K562 (cell line): ENCODE results near the gene HMX3. TPM values are rescaled to one million over a fixed set of nuclear protein-coding genes. Genes with fewer than 3 reads are reported as not detected.

Experiments used
- CREM ChIP-seq: IDR thresholded peaks from 2 replicates; pipeline ENCODE4 v1.6.1; 2014; ENCODE audit warnings: antibody characterized with exemption, low read depth
- HDAC3 ChIP-seq: fragments of 450-650 bp; IDR thresholded peaks from 2 replicates; pipeline ENCODE4 v1.6.1; 2018; ENCODE audit warnings: borderline replicate concordance, mild to moderate bottlenecking, moderate library complexity; ENCODE audit not compliant: partially characterized antibody
- MEIS2 ChIP-seq: fragments of 450-650 bp; IDR thresholded peaks from 2 replicates; pipeline ENCODE4 v1.6.1; 2014; ENCODE audit warnings: mild to moderate bottlenecking; ENCODE audit not compliant: partially characterized antibody
- MYC ChIP-seq, 2 experiments: fragments of 250-450 bp in 1 of 2; sonication (Bioruptor Pico) in 1 of 2; IDR thresholded peaks; 2 replicates each; pipeline versions ENCODE4 v1.5.1 to v1.6.1; 2012 to 2021; ENCODE audit warnings: low read depth in 2 of 2, borderline replicate concordance in 1 of 2, improper control_type of control experiment in 1 of 2, low read length in 1 of 2, mild to moderate bottlenecking in 1 of 2, moderate library complexity in 1 of 2
- RFX1 ChIP-seq: fragments of 450-650 bp; IDR thresholded peaks from 2 replicates; pipeline ENCODE4 v1.6.1; 2016; ENCODE audit warnings: mild to moderate bottlenecking, moderate library complexity
- SIN3A ChIP-seq, 2 experiments: fragments of 150-350 bp in 1 of 2; IDR thresholded peaks; 2 replicates each; pipeline ENCODE4 v1.6.1; 2011 to 2016; ENCODE audit warnings: borderline replicate concordance in 2 of 2, low read depth in 2 of 2, low read length in 2 of 2, mild to moderate bottlenecking in 2 of 2, moderate library complexity in 2 of 2; ENCODE audit not compliant: control insufficient read depth in 1 of 2
- STAG1 ChIP-seq: sonication (generic); formaldehyde crosslinking; IDR thresholded peaks from 2 replicates; pipeline ENCODE4 v1.5.0; 2020; ENCODE audit warnings: missing genetic modification reagents, borderline replicate concordance
- ZBTB7A ChIP-seq: IDR thresholded peaks from 2 replicates; pipeline ENCODE4 v1.6.1; 2011; ENCODE audit warnings: low read depth, mild to moderate bottlenecking, low read length, moderate library complexity, borderline replicate concordance; ENCODE audit not compliant: control insufficient read depth
- ZFX ChIP-seq: sonication (generic); formaldehyde crosslinking; IDR thresholded peaks from 2 replicates; pipeline ENCODE4 v1.8.0; 2022; ENCODE audit warnings: mild to moderate bottlenecking, missing genetic modification reagents, moderate library complexity
- ZNF24 ChIP-seq: fragments of 450-650 bp; IDR thresholded peaks from 2 replicates; pipeline ENCODE4 v1.6.1; 2016
- ZNF253 ChIP-seq: fragments of 250-450 bp; sonication (Bioruptor Pico); conservative IDR thresholded peaks from 2 replicates; pipeline ENCODE4 v1.6.1; 2021; ENCODE audit warnings: mild to moderate bottlenecking
- polyA plus RNA-seq, 8 experiments: library from polyadenylated mRNA; depleted of rRNA in 4 of 8; stranded (reverse) in 5 of 8; unstranded in 3 of 8; fragments of >200 nt; fragmentation: Nextera tagmentation in 2 of 8; fragmentation: Illumina TruSeq in 1 of 8; extraction: Ambion mirVana in 2 of 8; extraction: Trizol in 1 of 8; gene quantifications; 2 replicates each; pipeline versions ENCODE4 v1.2.1 to v1.2.3, GENCODE V29; 2011 to 2014; ENCODE audit warnings: inconsistent platforms in 1 of 8, missing spikeins in 1 of 8
- total RNA-seq, 7 experiments: library from RNA; depleted of rRNA in 6 of 7; stranded (reverse); fragments of >200 nt in 6 of 7; fragmentation: Illumina TruSeq in 2 of 7; extraction: Trizol in 2 of 7; gene quantifications; 2 replicates each; pipeline versions ENCODE4 v1.2.1 to v1.2.3, GENCODE V29; 2011 to 2021; ENCODE audit warnings: low replicate concordance in 1 of 7
- TF ChIP-seq, protein P1 (sequence below), 2 experiments: fragments of 450-650 bp; conservative IDR thresholded peaks; 2 replicates each; pipeline ENCODE4 v1.6.1; 2017; ENCODE audit warnings: mild to moderate bottlenecking in 2 of 2, moderate library complexity in 2 of 2

HMX3 gene
- total and polyA plus RNA-seq, 9 of the 15 experiments (the other 6 are each of a cell fraction or from before 2014, with no cell fraction given) = 0.55 to 43.5 (median 7.4) TPM; not detected in 2

GRCh38 chr10:123154711-123155505, 19.1 kb downstream of the HMX3 start (continued):
- TF ChIP-seq ZFX (CRISPR knock-in tag) = peak; percentile 1; the same call in 1 of the 2 replicates
- no peak for TF ChIP-seq RFX1
- TF ChIP-seq ZNF253 = no peak
- TF ChIP-seq CREM = peak; percentile 35; the same call in 1 of the 2 replicates
- no peak for TF ChIP-seq STAG1 (CRISPR knock-in tag)
- TF ChIP-seq, protein P1, sequence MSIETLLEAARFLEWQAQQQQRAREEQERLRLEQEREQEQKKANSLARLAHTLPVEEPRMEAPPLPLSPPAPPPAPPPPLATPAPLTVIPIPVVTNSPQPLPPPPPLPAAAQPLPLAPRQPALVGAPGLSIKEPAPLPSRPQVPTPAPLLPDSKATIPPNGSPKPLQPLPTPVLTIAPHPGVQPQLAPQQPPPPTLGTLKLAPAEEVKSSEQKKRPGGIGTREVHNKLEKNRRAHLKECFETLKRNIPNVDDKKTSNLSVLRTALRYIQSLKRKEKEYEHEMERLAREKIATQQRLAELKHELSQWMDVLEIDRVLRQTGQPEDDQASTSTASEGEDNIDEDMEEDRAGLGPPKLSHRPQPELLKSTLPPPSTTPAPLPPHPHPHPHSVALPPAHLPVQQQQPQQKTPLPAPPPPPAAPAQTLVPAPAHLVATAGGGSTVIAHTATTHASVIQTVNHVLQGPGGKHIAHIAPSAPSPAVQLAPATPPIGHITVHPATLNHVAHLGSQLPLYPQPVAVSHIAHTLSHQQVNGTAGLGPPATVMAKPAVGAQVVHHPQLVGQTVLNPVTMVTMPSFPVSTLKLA (conservative IDR thresholded peaks at IDR 0.05) = peak; percentile 7 to 16; a peak in 2 of 4 replicates
- peak; percentile 84 for TF ChIP-seq ZBTB7A
- peak in 1 of 2 experiments; percentile 9; a peak in 1 of 4 replicates for TF ChIP-seq SIN3A (IDR thresholded peaks at IDR 0.05; ENCODE audit: borderline replicate concordance in 2 of 2, control insufficient read depth in 1 of 2, low read depth in 2 of 2, low read length in 2 of 2)
- peak; percentile 73 for TF ChIP-seq ZNF24
- 0 out of 2 replicates have a peak, but pooled peaks have one; percentile 9 for TF ChIP-seq MYC (IDR thresholded peaks at IDR 0.05; ENCODE audit: low read depth, low read length)
- TF ChIP-seq MYC (CRISPR knock-in tag; IDR thresholded peaks at IDR 0.05; ENCODE audit: borderline replicate concordance, low read depth) = no peak
- peak; percentile 18 for TF ChIP-seq MEIS2
- TF ChIP-seq HDAC3 = peak; percentile 18
